GM21825 (cell line): ENCODE measurements around the gene LARP1B.
A peak's percentile ranks its signal among the peaks of the same experiment; 100 is the strongest.
"Not testable (repeated sequence)": the region's sequence is repeated elsewhere in the genome, so short reads cannot be mapped to it uniquely, and the experiment has no call there.

Experiments used
- ATAC-seq: cut with Tn5 transposase; IDR thresholded peaks from one replicate; pipeline ENCODE4 v1.9.1; 2021; ENCODE audit warnings: mild to moderate bottlenecking, moderate library complexity; ENCODE audit not compliant: unreplicated experiment

Gene LARP1B

GRCh38 chr4:128060699-128061565, at the start of gene LARP1B:
TSS of gene LARP1B (plus strand) at chr4:128061312. CDS start at chr4:128074952, 13,640 bp downstream.
- peak; percentile 87 for ATAC-seq

GRCh38 chr4:128025319-128025718, 35.8 kb upstream of the LARP1B start:
- no peak for ATAC-seq

- no peak for ATAC-seq
Observed at GRCh38 chr4:128029907-128030306, 31.2 kb upstream of the LARP1B start.

GRCh38 chr4:128031756-128032384, 29.2 kb upstream of the LARP1B start:
- ATAC-seq, result no peak

DNA sequence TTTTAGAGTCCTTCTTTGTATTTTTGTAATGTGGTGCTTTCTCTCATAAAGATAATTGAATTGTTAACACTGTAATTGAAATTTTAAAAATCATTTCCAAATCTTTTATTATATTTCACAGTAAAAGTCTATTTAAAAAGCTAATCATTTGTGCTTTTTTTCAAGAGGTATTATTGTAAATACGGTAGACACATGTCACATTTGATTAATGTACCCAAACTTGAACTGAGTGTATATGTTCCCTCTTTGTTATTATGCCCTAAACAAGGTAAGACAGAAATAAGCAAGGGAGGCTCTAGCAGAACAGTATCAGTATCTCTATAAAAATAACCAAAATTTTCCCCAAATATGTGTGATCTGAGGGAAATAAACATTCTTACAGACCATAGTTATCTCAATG, 21.5 kb upstream of the LARP1B start:
- no peak for ATAC-seq

GRCh38 chr4:128047019-128047418, 14.1 kb upstream of the LARP1B start:
- ATAC-seq, result not testable (repeated sequence)

DNA sequence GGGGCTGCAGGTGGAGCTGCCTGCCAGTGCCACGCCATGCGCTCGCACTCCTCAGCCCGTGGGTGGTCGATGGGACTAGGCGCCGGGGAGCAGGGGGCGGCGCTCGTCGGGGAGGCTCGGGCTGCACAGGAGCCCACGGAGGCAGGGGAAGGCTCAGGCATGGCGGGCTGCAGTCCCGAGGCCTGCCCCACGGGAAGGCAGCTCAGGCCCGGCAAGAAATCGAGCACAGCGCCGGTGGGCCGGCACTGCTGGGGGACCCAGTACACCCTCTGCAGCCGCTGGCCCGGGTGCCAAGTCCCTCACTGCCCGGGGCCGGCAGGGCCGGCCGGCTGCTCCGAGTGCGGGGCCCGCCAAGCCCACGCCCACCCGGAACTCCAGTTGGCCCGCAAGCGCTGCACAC, 13.6 kb upstream of the LARP1B start:
- not testable (repeated sequence) for ATAC-seq

DNA sequence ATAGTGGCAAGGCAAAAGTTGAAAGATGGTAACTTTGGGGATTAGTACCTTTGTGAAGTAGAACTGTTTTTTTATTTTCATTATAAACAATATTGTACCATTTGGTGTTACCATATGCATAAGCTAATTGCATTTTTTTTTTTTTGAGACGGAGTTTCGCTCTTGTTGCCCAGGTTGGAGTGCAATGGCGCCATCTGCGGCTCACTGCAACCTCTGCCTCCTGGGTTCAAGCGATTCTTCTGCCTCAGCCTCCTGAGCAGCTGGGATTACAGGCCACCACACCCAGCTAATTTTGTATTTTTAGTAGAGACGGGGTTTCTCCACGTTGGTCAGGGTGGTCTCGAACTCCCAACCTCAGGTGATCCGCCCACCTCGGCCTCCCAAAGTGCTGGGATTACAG, 9.9 kb upstream of the LARP1B start:
- ATAC-seq, result not testable (repeated sequence)

GRCh38 chr4:128054907-128055306, 6.2 kb upstream of the LARP1B start:
- ATAC-seq, result not testable (repeated sequence)

- not testable (repeated sequence) for ATAC-seq
Observed at GRCh38 chr4:128055441-128056206, 5.5 kb upstream of the LARP1B start.

GRCh38 chr4:128056396-128056795, 4.7 kb upstream of the LARP1B start:
- ATAC-seq, result no peak

DNA sequence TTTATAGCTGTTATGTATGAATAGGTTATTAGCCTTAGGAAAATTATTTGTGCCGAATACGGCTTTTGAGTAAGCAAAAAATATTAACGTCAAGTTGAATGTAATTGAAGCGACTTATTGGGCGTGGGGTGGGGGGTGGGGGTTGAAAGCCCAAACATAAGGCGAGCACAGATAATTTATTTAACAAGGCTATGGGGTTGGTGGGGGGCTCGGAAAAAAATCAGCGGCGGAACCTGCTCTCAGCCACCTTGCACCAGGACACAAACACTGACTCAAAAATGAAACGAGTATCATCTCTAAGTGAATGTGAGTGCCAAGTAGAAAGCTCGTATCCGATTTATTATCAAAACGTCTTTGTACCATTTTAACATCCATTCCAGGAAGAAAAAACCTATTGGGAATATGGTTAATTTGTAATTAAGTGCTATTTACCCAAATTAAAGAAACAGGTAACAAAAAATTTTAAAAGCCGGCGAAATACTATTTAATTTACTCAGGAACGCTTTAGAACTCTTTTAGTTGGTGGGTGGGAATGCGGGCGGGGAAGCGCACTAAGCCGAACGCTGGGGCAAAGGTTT, 902 bp upstream of the LARP1B start:
- no peak for ATAC-seq

GRCh38 chr4:128061566-128062536, 739 bp downstream of the LARP1B start:
- ATAC-seq, result peak; percentile 32

GRCh38 chr4:128066453-128066820, 5.3 kb downstream of the LARP1B start:
- ATAC-seq, result not testable (repeated sequence)

DNA sequence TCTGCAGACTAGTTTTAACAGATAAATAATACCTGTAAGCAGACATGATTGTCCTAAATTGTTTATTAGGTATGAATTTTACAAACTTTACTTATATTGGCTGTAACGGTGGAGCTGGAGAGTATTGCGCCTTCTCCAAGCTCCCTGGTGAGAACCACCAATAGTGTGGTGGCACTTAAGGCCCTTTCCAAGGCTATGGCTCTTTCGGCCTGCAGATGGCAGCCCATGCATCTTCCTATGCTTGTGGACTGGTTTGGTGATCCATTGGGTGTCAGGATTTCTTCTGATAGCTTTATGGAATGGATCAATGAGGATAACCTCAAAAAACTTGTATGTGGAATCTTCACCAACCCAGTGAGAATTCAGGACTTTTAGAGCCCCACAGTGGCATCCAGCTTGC, 7.8 kb downstream of the LARP1B start:
- no peak for ATAC-seq

- ATAC-seq, result no peak
Observed at GRCh38 chr4:128076464-128076863, 15.4 kb downstream of the LARP1B start.

GRCh38 chr4:128095293-128095692, 34.2 kb downstream of the LARP1B start:
- ATAC-seq, result not testable (repeated sequence)

DNA sequence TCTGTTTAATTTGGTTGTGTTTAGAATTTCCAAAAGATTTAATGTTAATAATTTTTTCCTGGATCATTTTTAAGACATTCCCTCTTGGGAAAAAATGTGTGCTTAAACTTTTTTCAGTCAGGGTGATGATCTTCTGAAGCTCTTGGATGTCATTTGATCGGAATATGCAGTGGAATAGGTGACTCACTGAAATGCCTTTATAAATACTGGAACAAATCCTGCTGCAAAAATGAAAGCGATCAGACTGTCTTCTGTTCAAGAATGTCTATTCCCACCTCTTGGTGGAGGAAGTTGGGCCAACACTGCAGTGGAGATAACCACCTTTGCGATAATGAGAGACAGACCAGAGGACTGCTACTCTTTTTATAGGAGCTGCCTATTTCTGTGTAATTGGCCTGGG, 46.7 kb downstream of the LARP1B start:
- ATAC-seq, result no peak

- ATAC-seq, result no peak
Observed at GRCh38 chr4:128123036-128123435, 61.9 kb downstream of the LARP1B start.

- no peak for ATAC-seq
Observed at GRCh38 chr4:128130621-128131020, 69.5 kb downstream of the LARP1B start.
